ENCODE results near the gene RPS6KA2. TPM values are rescaled to one million over a fixed set of nuclear protein-coding genes. Genes with fewer than 3 reads are reported as not detected.
"Not testable (repeated sequence)": the region's sequence is repeated elsewhere in the genome, so short reads cannot be mapped to it uniquely, and the experiment has no call there.

RPS6KA2 gene
- total and polyA plus RNA-seq, 4 experiments from 2014 or later, result 1.1 to 10.6 (median 6.6) TPM

DNA sequence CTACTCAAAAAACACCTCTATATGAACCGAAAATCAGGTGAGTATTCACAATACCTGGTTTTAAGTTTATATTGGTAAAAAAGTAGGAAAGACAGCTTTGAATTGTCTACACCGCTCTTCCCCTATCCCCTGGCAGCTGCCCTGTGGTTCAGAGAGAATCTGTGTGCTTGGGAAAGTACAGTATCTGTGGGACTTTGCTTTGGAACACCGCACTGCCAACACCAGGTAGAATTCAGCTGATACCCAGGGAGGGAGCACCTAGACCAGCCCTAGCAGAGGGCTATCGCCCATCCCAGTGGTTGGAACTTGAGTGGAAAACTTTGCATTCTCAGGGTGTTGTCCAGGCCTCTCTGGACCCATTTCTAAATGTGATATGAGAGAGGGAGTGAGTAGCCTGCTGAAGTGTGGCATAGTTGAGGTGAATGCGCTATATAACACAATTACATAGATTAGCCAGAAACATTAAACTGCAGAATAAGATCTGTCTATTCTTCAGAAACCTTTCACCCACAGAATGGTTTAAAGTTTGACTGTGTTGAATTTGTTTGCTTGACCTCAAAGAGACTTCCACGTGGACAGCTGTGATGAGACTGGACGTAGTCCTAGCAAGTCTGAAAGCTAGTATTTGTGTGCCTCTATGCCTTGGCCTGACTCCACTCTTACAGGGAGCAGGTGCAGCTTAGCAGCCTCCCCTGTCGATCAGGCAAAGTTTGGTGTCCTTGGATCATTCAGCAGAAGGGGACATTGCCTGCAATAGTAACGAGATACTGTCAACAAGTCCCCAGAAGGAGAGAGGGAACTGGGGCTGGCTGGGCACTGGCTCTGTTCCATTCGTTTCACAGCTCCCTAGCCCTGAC, 232.8 kb downstream of the RPS6KA2 start:
- Histone ChIP-seq H3K4me1 (ENCODE audit: insufficient read depth, low read length) (no peaks in the 10 kb centered on the region), H3K4me3 (ENCODE audit: low read length in 2 of 2) (no peak overlapping the region), H3K27me3 (ENCODE audit: insufficient read depth, low read length) (no peaks in the 10 kb centered on the region), H3K9me3 (ENCODE audit: control insufficient read depth in 1 of 2, low read length in 2 of 2) (no peaks in the 10 kb centered on the region), H3K27ac (ENCODE audit: low read depth, low read length) (no peak overlapping the region), H3K36me3 (ENCODE audit: insufficient read depth, low read length) (no peaks in the 10 kb centered on the region)
- no peaks in the 10 kb centered on the region for H3K36me3 Mint-ChIP-seq
- intact Hi-C loops (cut with micrococcal nuclease), result no loop called here
- DNase-seq, result no peak
- no peak overlapping the region for H3K4me3 Mint-ChIP-seq
- ChIA-PET POLR2A (ENCODE audit: partially characterized antibody) (no interaction called here), CTCF (ENCODE audit: partially characterized antibody) (interaction anchor here (0.7 to 3.1 kb wide), 5 partner anchors 9 to 118 kb away, joined by 3 to 10 read pairs (median 5); no protein-coding TSS in a partner anchor)
- peaks cover 0 to 2% (median 0%) of the 10 kb centered on the region in 4 donors for H3K4me1 Mint-ChIP-seq
- peaks cover 5 to 7% of the 10 kb centered on the region in 2 donors for H3K27me3 Mint-ChIP-seq
- no peaks in the 10 kb centered on the region for H3K9me3 Mint-ChIP-seq
- no peak overlapping the region for H3K27ac Mint-ChIP-seq

GRCh38 chr6:166393535-166393823, 233.6 kb downstream of the RPS6KA2 start:
- Histone ChIP-seq H3K4me3 (ENCODE audit: low read length in 2 of 2) (no peak overlapping the region), H3K4me1 (ENCODE audit: insufficient read depth, low read length) (no peaks in the 10 kb centered on the region), H3K27me3 (ENCODE audit: insufficient read depth, low read length) (no peaks in the 10 kb centered on the region), H3K36me3 (ENCODE audit: insufficient read depth, low read length) (no peaks in the 10 kb centered on the region), H3K27ac (ENCODE audit: low read depth, low read length) (no peak overlapping the region), H3K9me3 (ENCODE audit: control insufficient read depth in 1 of 2, low read length in 2 of 2) (no peaks in the 10 kb centered on the region)
- no peaks in the 10 kb centered on the region for H3K36me3 Mint-ChIP-seq
- no peak for DNase-seq
- no peak overlapping the region for H3K4me3 Mint-ChIP-seq
- intact Hi-C loops (cut with micrococcal nuclease), result no loop called here
- no peaks in the 10 kb centered on the region for H3K9me3 Mint-ChIP-seq
- ChIA-PET CTCF (ENCODE audit: partially characterized antibody) (interaction anchor here (1.3 to 3.1 kb wide), 4 partner anchors 11 to 118 kb away, joined by 3 to 10 read pairs (median 6); no protein-coding TSS in a partner anchor), POLR2A (ENCODE audit: partially characterized antibody) (no interaction called here)
- peaks cover 5 to 7% of the 10 kb centered on the region in 2 donors for H3K27me3 Mint-ChIP-seq
- peaks cover 0 to 2% (median 0%) of the 10 kb centered on the region in 4 donors for H3K4me1 Mint-ChIP-seq
- no peak overlapping the region for H3K27ac Mint-ChIP-seq

DNA sequence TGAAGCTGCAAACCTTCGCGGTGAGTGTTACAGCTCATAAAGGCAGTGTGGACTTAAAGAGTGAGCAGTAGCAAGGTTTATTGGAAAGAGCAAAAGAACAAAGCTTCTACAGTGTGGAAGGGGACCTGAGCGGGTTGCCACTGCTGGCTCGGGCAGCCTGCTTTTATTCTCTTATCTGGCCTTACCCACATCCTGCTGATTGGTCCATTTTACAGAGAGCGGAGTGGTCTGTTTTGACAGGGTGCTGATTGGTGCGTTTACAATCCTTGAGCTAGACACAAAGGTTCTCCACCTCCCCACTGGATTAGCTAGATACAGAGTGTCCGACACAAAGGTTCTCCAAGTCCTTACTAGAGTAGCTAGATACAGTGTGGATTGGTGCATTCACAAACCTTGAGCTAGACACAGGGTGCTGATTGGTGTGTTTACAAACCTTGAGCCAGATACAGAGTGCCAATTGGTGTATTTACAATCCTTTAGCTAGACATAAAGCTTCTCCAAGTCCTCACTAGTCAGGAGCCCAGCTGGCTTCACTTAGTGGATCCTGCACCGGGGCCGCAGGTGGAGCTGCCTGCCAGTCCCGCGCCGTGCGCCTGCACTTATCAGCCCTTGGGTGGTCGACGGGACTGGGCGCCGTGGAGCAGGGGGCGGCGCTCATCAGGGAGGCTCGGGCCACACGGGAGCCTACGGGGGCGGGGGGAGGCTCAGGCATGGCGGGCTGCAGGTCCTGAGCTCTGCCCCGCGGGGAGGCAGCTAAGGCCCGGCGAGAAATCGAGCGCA, 234.1 kb downstream of the RPS6KA2 start:
- H3K27me3 Mint-ChIP-seq, H3K27ac Mint-ChIP-seq, DNase-seq: not testable (repeated sequence)

GRCh38 chr6:166389119-166389518, 237.9 kb downstream of the RPS6KA2 start:
- H3K4me3 ChIP-seq (ENCODE audit: low read length in 2 of 2), result no peak overlapping the region
- CTCF ChIA-PET (ENCODE audit: partially characterized antibody), result interaction anchor here (1.3 to 2.1 kb wide), 4 partner anchors 8 to 99 kb away, joined by 3 to 9 read pairs (median 4); no protein-coding TSS in a partner anchor
- Mint-ChIP-seq H3K4me1 (peaks cover 0 to 5% (median 1%) of the 10 kb centered on the region in 4 donors), H3K27ac (no peak overlapping the region), H3K9me3 (no peaks in the 10 kb centered on the region), H3K4me3 (no peak overlapping the region), H3K36me3 (no peaks in the 10 kb centered on the region), H3K27me3 (peaks cover 0 to 3% of the 10 kb centered on the region in 2 donors)
- H3K27me3 ChIP-seq (ENCODE audit: insufficient read depth, low read length), result no peaks in the 10 kb centered on the region
- no peaks in the 10 kb centered on the region for H3K4me1 ChIP-seq (ENCODE audit: insufficient read depth, low read length)
- intact Hi-C loops (cut with micrococcal nuclease), result loop anchor here (10.0 kb wide), 1 partner anchor 214 kb away; no protein-coding TSS in a partner anchor
- H3K9me3 ChIP-seq (ENCODE audit: control insufficient read depth in 1 of 2, low read length in 2 of 2), result no peaks in the 10 kb centered on the region
- H3K27ac ChIP-seq (ENCODE audit: low read depth, low read length), result no peak overlapping the region
- POLR2A ChIA-PET (ENCODE audit: partially characterized antibody), result no interaction called here
- DNase-seq, result no peak
- no peaks in the 10 kb centered on the region for H3K36me3 ChIP-seq (ENCODE audit: insufficient read depth, low read length)

More for the DNA sequence above, 234.1 kb downstream of the RPS6KA2 start:
- H3K4me3 Mint-ChIP-seq; H3K36me3 Mint-ChIP-seq; H3K4me1 ChIP-seq (ENCODE audit: insufficient read depth, low read length); H3K27me3 ChIP-seq (ENCODE audit: insufficient read depth, low read length); H3K36me3 ChIP-seq (ENCODE audit: insufficient read depth, low read length); H3K9me3 ChIP-seq (ENCODE audit: control insufficient read depth in 1 of 2, low read length in 2 of 2); H3K9me3 Mint-ChIP-seq; H3K4me3 ChIP-seq (ENCODE audit: low read length in 2 of 2); intact Hi-C loops (cut with micrococcal nuclease); H3K4me1 Mint-ChIP-seq; H3K27ac ChIP-seq (ENCODE audit: low read depth, low read length): not testable (repeated sequence)
- ChIA-PET POLR2A (ENCODE audit: partially characterized antibody) (interaction anchor here (1.2 kb wide), 1 partner anchor 19 kb away, joined by 3 read pairs; no protein-coding TSS in a partner anchor), CTCF (ENCODE audit: partially characterized antibody) (interaction anchor here (0.8 to 3.1 kb wide), 3 partner anchors 8 to 79 kb away, joined by 3 to 10 read pairs (median 7); no protein-coding TSS in a partner anchor)

GRCh38 chr6:166388290-166389004, 238.6 kb downstream of the RPS6KA2 start:
- ChIA-PET POLR2A (ENCODE audit: partially characterized antibody) (no interaction called here), CTCF (ENCODE audit: partially characterized antibody) (interaction anchor here (0.7 to 2.1 kb wide), 5 partner anchors 10 to 100 kb away, joined by 3 to 9 read pairs (median 4); no protein-coding TSS in a partner anchor)
- no peaks in the 10 kb centered on the region for H3K36me3 Mint-ChIP-seq
- H3K4me3 Mint-ChIP-seq, result no peak overlapping the region
- no peaks in the 10 kb centered on the region for H3K27me3 ChIP-seq (ENCODE audit: insufficient read depth, low read length)
- no peaks in the 10 kb centered on the region for H3K4me1 ChIP-seq (ENCODE audit: insufficient read depth, low read length)
- no peak overlapping the region for H3K27ac Mint-ChIP-seq
- H3K4me1 Mint-ChIP-seq, result peaks cover 0 to 6% (median 2%) of the 10 kb centered on the region in 4 donors
- no peaks in the 10 kb centered on the region for H3K9me3 ChIP-seq (ENCODE audit: control insufficient read depth in 1 of 2, low read length in 2 of 2)
- H3K27ac ChIP-seq (ENCODE audit: low read depth, low read length), result no peak overlapping the region
- intact Hi-C loops (cut with micrococcal nuclease), result loop anchor here (10.0 kb wide), 1 partner anchor 214 kb away; no protein-coding TSS in a partner anchor
- no peak overlapping the region for H3K4me3 ChIP-seq (ENCODE audit: low read length in 2 of 2)
- H3K9me3 Mint-ChIP-seq, result no peaks in the 10 kb centered on the region
- H3K27me3 Mint-ChIP-seq, result peaks cover 0 to 3% of the 10 kb centered on the region in 2 donors
- H3K36me3 ChIP-seq (ENCODE audit: insufficient read depth, low read length), result no peaks in the 10 kb centered on the region
- no peak for DNase-seq

DNA sequence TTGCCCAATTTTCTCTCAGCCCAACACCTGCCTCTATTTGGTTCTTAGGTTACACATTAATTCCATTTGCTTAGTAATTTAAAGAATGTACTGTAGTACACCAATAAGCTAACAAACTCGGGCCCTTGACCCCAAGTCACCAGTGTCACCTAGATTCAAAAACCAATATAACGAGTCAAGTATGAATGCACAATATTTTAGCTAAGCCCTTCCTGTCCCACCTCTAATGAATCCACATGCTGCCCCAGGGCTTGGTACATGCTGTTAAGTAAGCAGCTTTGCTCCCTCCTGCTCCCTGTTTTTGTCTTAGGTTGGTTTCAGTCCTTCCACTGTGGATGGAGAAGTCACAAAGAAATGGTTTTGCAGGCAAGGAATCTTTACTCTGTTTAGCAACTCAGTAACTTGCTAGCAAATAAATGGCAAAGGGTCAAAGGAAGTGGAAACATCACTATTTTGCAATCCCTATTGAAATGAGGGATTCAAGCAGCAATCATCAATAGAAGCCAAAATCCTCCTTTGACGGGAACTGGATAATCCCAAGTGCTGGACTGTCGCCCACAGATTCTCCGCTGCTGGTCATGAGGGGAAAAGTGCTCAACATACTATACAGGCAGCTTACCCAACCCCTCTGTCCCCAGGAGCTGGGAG, 239.3 kb downstream of the RPS6KA2 start:
- Mint-ChIP-seq H3K27ac (no peak overlapping the region), H3K4me1 (peaks cover 0 to 6% (median 2%) of the 10 kb centered on the region in 4 donors), H3K27me3 (peaks cover 0 to 3% of the 10 kb centered on the region in 2 donors), H3K4me3 (no peak overlapping the region), H3K9me3 (no peaks in the 10 kb centered on the region), H3K36me3 (no peaks in the 10 kb centered on the region)
- Histone ChIP-seq H3K4me3 (ENCODE audit: low read length in 2 of 2) (no peak overlapping the region), H3K4me1 (ENCODE audit: insufficient read depth, low read length) (no peaks in the 10 kb centered on the region), H3K27ac (ENCODE audit: low read depth, low read length) (no peak overlapping the region), H3K9me3 (ENCODE audit: control insufficient read depth in 1 of 2, low read length in 2 of 2) (no peaks in the 10 kb centered on the region), H3K36me3 (ENCODE audit: insufficient read depth, low read length) (no peaks in the 10 kb centered on the region), H3K27me3 (ENCODE audit: insufficient read depth, low read length) (no peaks in the 10 kb centered on the region)
- intact Hi-C loops (cut with micrococcal nuclease), result loop anchor here (10.0 kb wide), 1 partner anchor 213 kb away; no protein-coding TSS in a partner anchor
- ChIA-PET CTCF (ENCODE audit: partially characterized antibody) (interaction anchor here (0.7 to 2.1 kb wide), 6 partner anchors 10 to 101 kb away, joined by 3 to 9 read pairs (median 4); no protein-coding TSS in a partner anchor), POLR2A (ENCODE audit: partially characterized antibody) (no interaction called here)
- no peak for DNase-seq

All from CD4-positive, alpha-beta memory T cell (primary cell).